ENCODE results near the gene BTBD2. TPM values are rescaled to one million over a fixed set of nuclear protein-coding genes. Genes with fewer than 3 reads are reported as not detected.

BTBD2 gene
- total RNA-seq, 1 donor from 2014 or later = 28.7 TPM

DNA sequence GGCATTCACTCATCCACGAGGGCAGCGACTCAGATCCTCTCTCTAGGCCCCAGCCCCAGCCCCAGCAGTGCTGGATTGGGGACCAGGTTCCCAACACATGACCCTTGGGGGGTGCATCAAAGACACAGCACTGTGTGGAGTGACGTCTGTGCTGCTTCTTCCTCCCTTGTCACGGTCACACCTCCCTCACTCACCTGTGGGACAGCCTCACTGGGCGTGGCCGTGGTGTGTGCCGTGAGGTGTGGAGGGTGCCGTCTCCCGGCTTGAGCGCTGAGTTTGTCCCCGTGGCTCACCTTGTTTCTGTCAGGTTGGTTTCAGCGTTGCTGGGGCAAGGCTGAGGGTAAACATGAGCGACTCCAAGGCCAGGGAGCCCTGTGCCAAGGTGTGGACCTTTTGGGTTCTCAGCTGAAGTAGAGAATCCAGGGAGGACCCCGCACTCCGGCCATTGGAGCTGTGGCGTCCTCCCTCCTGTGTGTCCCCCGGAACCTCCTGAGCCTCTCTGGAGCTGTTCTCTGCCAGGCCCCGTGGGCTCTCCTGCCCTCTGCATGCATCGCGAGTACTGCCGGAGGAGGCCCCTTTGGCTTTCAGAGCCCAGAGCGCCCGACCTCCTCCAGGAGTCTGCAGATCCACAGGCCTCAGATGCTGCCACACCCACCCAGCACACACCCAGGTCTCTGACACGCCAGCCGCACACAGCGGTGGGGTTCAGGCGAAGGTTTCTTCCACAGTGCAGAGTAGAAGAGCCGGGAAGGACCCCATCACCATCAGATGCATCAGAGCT lies 40.9 kb downstream of the BTBD2 start:
- H3K9ac ChIP-seq (ENCODE audit: low read depth in 1 of 3, low read length in 3 of 3) = no peak overlapping the region
- H3K27me3 ChIP-seq (ENCODE audit: control insufficient read depth in 3 of 3, insufficient read depth in 3 of 3, low read length in 3 of 3) = no peaks in the 10 kb centered on the region
- H3K27ac ChIP-seq (ENCODE audit: low read depth, low read length) = no peak overlapping the region
- peaks cover 6 to 22% (median 20%) of the 10 kb centered on the region in 3 donors for H3K36me3 ChIP-seq (ENCODE audit: control insufficient read depth in 3 of 3, insufficient read depth in 3 of 3, low read length in 3 of 3)
- no peak overlapping the region for H3K4me3 ChIP-seq (ENCODE audit: low read length in 3 of 3)
- H3K9me3 ChIP-seq (ENCODE audit: control insufficient read depth in 3 of 3, low read length in 3 of 3) = no peaks in the 10 kb centered on the region
- no peaks in the 10 kb centered on the region for H3K4me1 ChIP-seq (ENCODE audit: control insufficient read depth in 3 of 3, insufficient read depth in 3 of 3, low read length in 3 of 3)

DNA sequence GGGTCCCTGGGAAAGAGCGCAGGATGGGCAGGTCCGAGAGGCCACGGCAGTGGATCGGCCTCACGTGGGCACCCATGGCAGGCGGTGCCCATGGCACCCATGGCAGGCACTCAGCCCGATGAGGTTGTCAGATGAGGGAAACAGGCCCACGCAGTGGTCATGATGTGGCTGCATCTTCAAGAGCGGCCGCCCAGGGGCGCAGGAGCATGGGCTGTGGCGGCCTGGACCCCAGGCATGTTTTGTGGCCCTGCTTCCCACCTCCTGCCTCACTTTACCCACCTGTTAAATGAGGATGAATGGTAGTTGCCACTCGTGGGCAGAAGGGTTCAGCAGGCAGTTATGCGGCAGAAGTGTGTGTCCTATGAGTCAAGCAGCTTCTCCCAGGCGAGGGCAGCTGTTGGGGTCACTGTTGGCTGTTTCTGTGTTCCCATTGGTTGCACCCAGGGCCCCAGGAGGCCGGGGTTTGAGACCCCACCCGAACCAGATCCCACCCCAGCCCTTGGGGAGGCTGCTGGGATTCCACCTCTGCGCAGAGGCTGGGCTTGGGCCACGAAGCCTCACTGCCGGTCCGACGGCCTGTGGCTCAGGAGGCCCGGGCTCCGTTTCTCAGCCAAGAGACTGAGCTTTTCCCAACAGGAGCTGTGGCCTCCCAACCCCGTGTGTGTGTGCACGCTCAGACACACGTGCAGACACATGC lies 44.6 kb downstream of the BTBD2 start:
- Histone ChIP-seq H3K4me3 (ENCODE audit: low read length in 3 of 3) (no peak overlapping the region), H3K9me3 (ENCODE audit: control insufficient read depth in 3 of 3, low read length in 3 of 3) (no peaks in the 10 kb centered on the region), H3K4me1 (ENCODE audit: control insufficient read depth in 3 of 3, insufficient read depth in 3 of 3, low read length in 3 of 3) (no peaks in the 10 kb centered on the region), H3K27ac (ENCODE audit: low read depth, low read length) (no peak overlapping the region), H3K27me3 (ENCODE audit: control insufficient read depth in 3 of 3, insufficient read depth in 3 of 3, low read length in 3 of 3) (no peaks in the 10 kb centered on the region), H3K36me3 (ENCODE audit: control insufficient read depth in 3 of 3, insufficient read depth in 3 of 3, low read length in 3 of 3) (peaks cover 3 to 19% (median 13%) of the 10 kb centered on the region in 3 donors), H3K9ac (ENCODE audit: low read depth in 1 of 3, low read length in 3 of 3) (no peak overlapping the region)

DNA sequence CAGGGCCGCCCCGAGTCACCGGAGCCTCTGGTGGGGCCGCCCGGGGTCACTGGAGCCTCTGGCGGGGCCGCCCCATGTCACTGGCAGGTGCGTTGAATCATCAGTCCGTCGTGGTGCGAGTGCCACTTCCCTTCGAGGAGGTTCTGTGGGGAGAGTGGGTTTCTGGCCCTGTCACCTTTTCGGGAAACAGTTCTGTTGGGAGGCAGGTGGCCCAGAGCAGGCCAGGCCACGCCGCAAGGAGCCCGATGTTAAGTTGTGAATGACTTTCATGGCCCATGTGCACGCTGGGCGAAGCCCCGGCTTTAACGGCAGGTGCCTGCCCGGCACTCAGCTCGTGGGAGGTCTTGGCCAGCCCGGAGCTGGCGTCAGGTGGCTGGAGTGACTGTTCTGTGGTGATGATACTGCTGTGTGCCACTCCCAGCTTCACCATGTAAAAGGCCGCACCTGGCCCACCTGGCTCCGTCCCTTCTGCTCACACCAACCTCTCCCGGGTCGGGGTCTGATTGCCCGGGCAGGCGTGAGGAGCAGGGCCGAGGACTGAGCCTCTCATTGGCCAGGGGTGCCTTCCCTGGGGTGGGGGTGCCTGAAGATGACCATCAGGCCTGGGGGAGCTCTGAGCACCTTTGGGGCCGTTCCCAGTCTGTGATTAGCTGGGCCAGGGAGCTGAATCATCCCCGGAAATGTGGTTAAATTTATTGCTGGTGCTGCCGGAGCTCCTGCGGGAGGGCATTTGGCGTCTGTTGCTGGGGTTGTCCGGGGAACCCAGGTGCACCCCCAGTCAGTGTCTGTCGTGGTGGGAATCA lies 45.3 kb downstream of the BTBD2 start:
- no peaks in the 10 kb centered on the region for H3K27me3 ChIP-seq (ENCODE audit: control insufficient read depth in 3 of 3, insufficient read depth in 3 of 3, low read length in 3 of 3)
- no peaks in the 10 kb centered on the region for H3K9me3 ChIP-seq (ENCODE audit: control insufficient read depth in 3 of 3, low read length in 3 of 3)
- H3K27ac ChIP-seq (ENCODE audit: low read depth, low read length) = no peak overlapping the region
- peaks cover 3 to 19% (median 10%) of the 10 kb centered on the region in 3 donors for H3K36me3 ChIP-seq (ENCODE audit: control insufficient read depth in 3 of 3, insufficient read depth in 3 of 3, low read length in 3 of 3)
- H3K4me1 ChIP-seq (ENCODE audit: control insufficient read depth in 3 of 3, insufficient read depth in 3 of 3, low read length in 3 of 3) = no peaks in the 10 kb centered on the region
- no peak overlapping the region for H3K9ac ChIP-seq (ENCODE audit: low read depth in 1 of 3, low read length in 3 of 3)
- H3K4me3 ChIP-seq (ENCODE audit: low read length in 3 of 3) = no peak overlapping the region

- Histone ChIP-seq H3K36me3 (ENCODE audit: control insufficient read depth in 3 of 3, insufficient read depth in 3 of 3, low read length in 3 of 3) (peaks cover 3 to 17% (median 6%) of the 10 kb centered on the region in 3 donors), H3K4me1 (ENCODE audit: control insufficient read depth in 3 of 3, insufficient read depth in 3 of 3, low read length in 3 of 3) (no peaks in the 10 kb centered on the region), H3K9ac (ENCODE audit: low read depth in 1 of 3, low read length in 3 of 3) (no peak overlapping the region), H3K27ac (ENCODE audit: low read depth, low read length) (no peak overlapping the region), H3K27me3 (ENCODE audit: control insufficient read depth in 3 of 3, insufficient read depth in 3 of 3, low read length in 3 of 3) (no peaks in the 10 kb centered on the region), H3K4me3 (ENCODE audit: low read length in 3 of 3) (no peak overlapping the region), H3K9me3 (ENCODE audit: control insufficient read depth in 3 of 3, low read length in 3 of 3) (no peaks in the 10 kb centered on the region)
These were observed 46.1 kb downstream of the BTBD2 start for GRCh38 chr19:1969176-1970002.

- H3K9me3 ChIP-seq (ENCODE audit: control insufficient read depth in 3 of 3, low read length in 3 of 3) = no peaks in the 10 kb centered on the region
- no peak overlapping the region for H3K4me3 ChIP-seq (ENCODE audit: low read length in 3 of 3)
- H3K27me3 ChIP-seq (ENCODE audit: control insufficient read depth in 3 of 3, insufficient read depth in 3 of 3, low read length in 3 of 3) = no peaks in the 10 kb centered on the region
- H3K36me3 ChIP-seq (ENCODE audit: control insufficient read depth in 3 of 3, insufficient read depth in 3 of 3, low read length in 3 of 3) = peaks cover 3 to 16% (median 5%) of the 10 kb centered on the region in 3 donors
- no peak overlapping the region for H3K27ac ChIP-seq (ENCODE audit: low read depth, low read length)
- H3K4me1 ChIP-seq (ENCODE audit: control insufficient read depth in 3 of 3, insufficient read depth in 3 of 3, low read length in 3 of 3) = no peaks in the 10 kb centered on the region
- H3K9ac ChIP-seq (ENCODE audit: low read depth in 1 of 3, low read length in 3 of 3) = no peak overlapping the region
These were observed 47.0 kb downstream of the BTBD2 start for GRCh38 chr19:1968279-1969175.

- no peak overlapping the region for H3K4me3 ChIP-seq (ENCODE audit: low read length in 3 of 3)
- H3K27ac ChIP-seq (ENCODE audit: low read depth, low read length) = no peak overlapping the region
- no peaks in the 10 kb centered on the region for H3K27me3 ChIP-seq (ENCODE audit: control insufficient read depth in 3 of 3, insufficient read depth in 3 of 3, low read length in 3 of 3)
- H3K9me3 ChIP-seq (ENCODE audit: control insufficient read depth in 3 of 3, low read length in 3 of 3) = no peaks in the 10 kb centered on the region
- no peak overlapping the region for H3K9ac ChIP-seq (ENCODE audit: low read depth in 1 of 3, low read length in 3 of 3)
- peaks cover 3 to 19% (median 7%) of the 10 kb centered on the region in 3 donors for H3K36me3 ChIP-seq (ENCODE audit: control insufficient read depth in 3 of 3, insufficient read depth in 3 of 3, low read length in 3 of 3)
- H3K4me1 ChIP-seq (ENCODE audit: control insufficient read depth in 3 of 3, insufficient read depth in 3 of 3, low read length in 3 of 3) = no peaks in the 10 kb centered on the region
These were observed 48.4 kb downstream of the BTBD2 start for GRCh38 chr19:1967087-1967608.

GRCh38 chr19:1962674-1963073 lies 52.8 kb downstream of the BTBD2 start:
- Histone ChIP-seq H3K9ac (ENCODE audit: low read depth in 1 of 3, low read length in 3 of 3) (no peak overlapping the region), H3K4me3 (ENCODE audit: low read length in 3 of 3) (no peak overlapping the region), H3K36me3 (ENCODE audit: control insufficient read depth in 3 of 3, insufficient read depth in 3 of 3, low read length in 3 of 3) (peaks cover 0 to 6% (median 2%) of the 10 kb centered on the region in 3 donors), H3K27ac (ENCODE audit: low read depth, low read length) (no peak overlapping the region), H3K4me1 (ENCODE audit: control insufficient read depth in 3 of 3, insufficient read depth in 3 of 3, low read length in 3 of 3) (peaks cover 0 to 4% (median 0%) of the 10 kb centered on the region in 3 donors), H3K9me3 (ENCODE audit: control insufficient read depth in 3 of 3, low read length in 3 of 3) (no peaks in the 10 kb centered on the region), H3K27me3 (ENCODE audit: control insufficient read depth in 3 of 3, insufficient read depth in 3 of 3, low read length in 3 of 3) (no peaks in the 10 kb centered on the region)

DNA sequence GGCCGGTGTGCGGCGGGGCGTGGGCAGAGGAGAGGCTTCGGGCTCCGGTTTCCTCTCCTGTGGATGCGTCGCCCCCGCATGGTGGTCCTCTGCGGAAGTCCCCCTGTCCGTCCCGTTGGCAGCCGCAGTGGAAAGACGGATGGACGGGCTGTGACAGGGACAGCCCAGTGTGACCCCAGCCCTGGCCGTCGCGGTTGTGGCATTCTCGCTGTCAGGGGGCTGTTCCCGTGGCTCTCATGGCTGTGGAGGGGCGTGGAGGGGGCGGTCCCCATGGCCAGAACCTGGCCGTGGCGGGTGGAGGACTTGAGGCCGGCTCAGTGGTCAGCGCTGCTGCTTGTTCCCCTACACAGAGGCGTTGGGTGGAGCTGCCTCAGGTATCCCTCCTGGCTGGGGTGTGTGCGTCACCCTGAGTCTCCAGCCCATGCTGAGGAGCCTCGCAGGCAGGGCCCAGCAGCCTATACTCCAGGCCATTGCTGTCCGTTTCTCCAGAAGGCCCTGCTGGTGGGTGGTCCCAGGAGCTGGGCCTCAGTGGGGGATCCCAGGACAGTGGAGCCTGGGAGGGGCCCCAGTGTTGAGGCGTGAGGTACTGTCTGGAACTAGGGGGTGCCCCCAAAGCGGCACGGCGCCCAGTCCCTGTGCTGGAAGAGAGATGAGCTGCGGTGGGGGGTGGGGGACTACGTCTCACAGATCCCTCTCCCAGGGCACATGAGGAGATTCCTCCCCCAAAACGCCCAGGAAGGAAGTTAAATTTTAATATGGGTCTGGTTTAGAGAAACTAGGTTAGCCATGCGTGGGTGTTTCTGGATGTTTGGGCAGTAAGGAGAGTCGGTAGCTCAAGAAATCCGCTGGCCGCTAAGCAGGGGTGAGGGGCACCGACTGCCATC lies 54.3 kb downstream of the BTBD2 start:
- peaks cover 7 to 18% (median 12%) of the 10 kb centered on the region in 3 donors for H3K4me1 ChIP-seq (ENCODE audit: control insufficient read depth in 3 of 3, insufficient read depth in 3 of 3, low read length in 3 of 3)
- H3K27ac ChIP-seq (ENCODE audit: low read depth, low read length) = no peak overlapping the region
- H3K9me3 ChIP-seq (ENCODE audit: control insufficient read depth in 3 of 3, low read length in 3 of 3) = no peaks in the 10 kb centered on the region
- no peak overlapping the region for H3K9ac ChIP-seq (ENCODE audit: low read depth in 1 of 3, low read length in 3 of 3)
- H3K27me3 ChIP-seq (ENCODE audit: control insufficient read depth in 3 of 3, insufficient read depth in 3 of 3, low read length in 3 of 3) = no peaks in the 10 kb centered on the region
- H3K4me3 ChIP-seq (ENCODE audit: low read length in 3 of 3) = no peak overlapping the region
- H3K36me3 ChIP-seq (ENCODE audit: control insufficient read depth in 3 of 3, insufficient read depth in 3 of 3, low read length in 3 of 3) = peaks cover 0 to 3% (median 2%) of the 10 kb centered on the region in 3 donors
